ENCODE measurements around the gene FMN1. TPM values are rescaled to one million over a fixed set of nuclear protein-coding genes. Genes with fewer than 3 reads are reported as not detected.
A peak's percentile ranks its signal among the peaks of the same experiment; 100 is the strongest.

FMN1 gene
- total RNA-seq, 1 experiment from 2014 or later, result 1.4 TPM

DNA sequence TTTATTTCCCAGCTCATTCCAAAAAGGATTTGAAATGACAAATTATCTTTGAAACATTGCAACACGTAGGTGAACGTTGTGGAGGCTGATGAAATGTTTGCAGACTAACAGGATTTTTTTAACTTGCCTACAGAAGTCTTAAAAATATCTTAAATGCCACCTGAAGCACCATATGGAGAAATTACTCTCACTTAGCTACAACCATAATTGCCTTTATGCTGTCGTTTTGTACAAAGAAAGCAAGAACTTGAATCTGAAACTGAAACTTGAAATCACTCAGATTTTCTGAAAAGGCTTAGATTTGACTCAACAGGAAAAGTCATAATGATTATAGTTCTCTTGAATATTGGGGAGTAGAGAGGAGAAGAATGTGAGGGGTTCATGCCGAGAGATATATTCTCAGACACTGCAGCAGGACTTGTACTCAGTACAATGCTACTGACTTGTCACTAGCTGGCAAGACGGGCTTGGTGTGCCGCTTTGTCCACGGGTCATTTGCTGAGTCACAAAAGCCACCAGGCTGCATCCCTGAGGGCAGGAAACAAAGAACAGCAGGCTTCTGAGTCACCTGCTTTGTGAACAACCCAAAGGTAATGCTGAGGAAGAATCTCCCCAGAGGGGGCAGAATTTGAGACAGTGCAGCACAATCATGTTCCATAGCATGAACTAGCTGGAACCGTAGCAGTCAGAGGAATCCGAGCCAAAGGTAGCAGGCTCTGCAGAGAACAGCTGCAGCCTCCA, 7.1 kb upstream of the FMN1 start:
- DNase-seq (ENCODE audit: low read depth), result peak; percentile 90
- in situ Hi-C loops (cut with HindIII; ENCODE audit: low pct_unique_long_range_greater_than_20kb, low sequenced_read_pairs), result no loop called here

DNA sequence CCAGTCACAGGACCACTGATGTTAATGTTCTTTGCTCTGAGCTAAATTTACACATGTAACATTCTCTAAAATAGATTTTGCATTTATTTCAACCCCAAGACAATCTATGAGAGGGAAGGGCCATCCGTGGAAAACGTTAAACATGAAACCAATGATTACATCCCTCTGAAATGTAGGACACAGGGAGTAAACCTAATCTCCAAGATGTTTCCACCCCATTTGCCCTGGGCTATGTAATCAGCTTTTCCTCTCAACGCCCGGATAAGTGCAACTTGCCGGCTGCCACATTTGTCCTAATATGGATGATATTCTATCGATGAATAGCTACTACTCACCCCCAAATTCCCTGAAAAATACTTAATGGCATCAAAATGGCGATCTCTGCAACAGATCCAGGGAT, 6.4 kb upstream of the FMN1 start:
- in situ Hi-C loops (cut with HindIII; ENCODE audit: low pct_unique_long_range_greater_than_20kb, low sequenced_read_pairs), result no loop called here
- DNase-seq (ENCODE audit: low read depth), result peak; percentile 32

DNA sequence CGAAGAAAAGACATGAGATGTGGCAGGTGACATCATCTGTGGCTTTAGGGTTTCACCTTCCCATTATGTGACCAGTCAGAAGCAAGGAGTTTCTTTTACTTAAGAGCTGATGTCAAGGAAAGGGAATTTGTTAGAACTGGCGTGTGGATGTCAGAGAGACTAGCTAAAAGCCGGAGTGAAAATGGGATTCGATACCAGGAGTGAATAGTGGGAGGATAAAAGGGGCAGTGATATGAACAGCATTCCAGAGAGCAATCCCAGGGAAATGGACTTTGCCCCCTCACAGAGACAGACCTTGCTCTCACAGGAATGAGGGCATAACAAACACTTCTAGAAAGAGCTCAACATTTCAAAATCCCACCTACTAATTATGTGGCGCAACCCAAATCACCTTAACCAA, 5.9 kb upstream of the FMN1 start:
- DNase-seq (ENCODE audit: low read depth), result peak; percentile 47
- in situ Hi-C loops (cut with HindIII; ENCODE audit: low pct_unique_long_range_greater_than_20kb, low sequenced_read_pairs), result no loop called here

DNA sequence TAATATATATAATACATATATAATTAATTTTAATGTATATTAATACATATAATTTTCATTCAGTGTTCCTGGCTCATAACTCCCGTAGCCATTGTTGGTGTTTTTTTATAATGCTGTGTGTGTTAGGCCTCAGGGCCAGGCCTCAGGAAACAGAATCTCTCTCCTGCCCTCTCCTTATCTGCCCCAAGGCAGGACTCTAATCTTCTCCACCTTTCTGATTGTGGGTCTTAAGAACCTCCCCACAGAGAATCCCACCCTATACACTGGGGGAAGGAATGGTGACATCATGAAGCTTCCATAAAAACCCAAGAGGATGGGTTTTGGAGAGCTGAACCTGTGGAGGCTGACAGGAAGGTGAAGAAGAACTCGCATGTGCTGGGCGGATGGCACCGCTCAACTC, 4.0 kb upstream of the FMN1 start:
- no peak for DNase-seq (ENCODE audit: low read depth)
- in situ Hi-C loops (cut with HindIII; ENCODE audit: low pct_unique_long_range_greater_than_20kb, low sequenced_read_pairs), result no loop called here

DNA sequence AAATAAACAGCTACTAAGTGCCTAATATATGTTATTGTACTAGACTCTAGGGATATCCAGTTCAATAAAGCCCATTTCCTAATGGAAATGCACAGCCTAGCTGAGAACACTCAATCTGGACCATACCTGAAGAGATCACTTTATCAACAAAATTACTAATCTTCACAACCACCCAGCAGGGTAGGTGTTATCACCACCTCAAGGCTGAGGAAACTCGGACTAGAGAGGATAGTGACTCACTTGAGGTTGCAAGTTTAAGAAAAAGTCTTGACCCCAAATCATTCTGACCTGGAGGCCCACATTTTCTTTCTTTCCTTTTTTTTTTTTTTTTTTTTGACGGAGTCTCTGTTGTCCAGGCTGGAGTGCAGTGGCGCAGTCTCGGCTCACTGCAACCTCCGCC, 3.1 kb upstream of the FMN1 start:
- in situ Hi-C loops (cut with HindIII; ENCODE audit: low pct_unique_long_range_greater_than_20kb, low sequenced_read_pairs), result no loop called here
- DNase-seq (ENCODE audit: low read depth), result no peak

DNA sequence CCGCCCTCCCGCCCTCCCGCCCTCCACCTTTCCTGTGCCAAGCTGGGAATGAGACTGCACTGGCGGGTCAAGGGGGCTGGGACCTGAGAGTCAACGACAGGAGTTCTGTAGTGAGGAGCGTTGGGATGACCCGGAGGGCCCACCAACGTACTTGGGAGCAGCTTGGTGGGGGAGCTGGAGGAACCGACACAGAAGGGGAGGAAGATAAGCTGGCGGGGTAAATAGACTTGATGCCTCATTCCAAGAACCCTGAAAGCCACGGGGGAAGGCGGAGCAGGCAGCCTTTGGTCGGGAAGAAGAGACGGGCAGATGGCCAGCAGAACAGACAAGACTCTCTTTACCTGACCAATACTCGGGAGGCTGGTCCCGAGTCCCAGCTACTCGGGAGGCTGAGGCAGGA, 277 bp downstream of the FMN1 start:
- no peak for DNase-seq (ENCODE audit: low read depth)
- in situ Hi-C loops (cut with HindIII; ENCODE audit: low pct_unique_long_range_greater_than_20kb, low sequenced_read_pairs), result no loop called here

DNA sequence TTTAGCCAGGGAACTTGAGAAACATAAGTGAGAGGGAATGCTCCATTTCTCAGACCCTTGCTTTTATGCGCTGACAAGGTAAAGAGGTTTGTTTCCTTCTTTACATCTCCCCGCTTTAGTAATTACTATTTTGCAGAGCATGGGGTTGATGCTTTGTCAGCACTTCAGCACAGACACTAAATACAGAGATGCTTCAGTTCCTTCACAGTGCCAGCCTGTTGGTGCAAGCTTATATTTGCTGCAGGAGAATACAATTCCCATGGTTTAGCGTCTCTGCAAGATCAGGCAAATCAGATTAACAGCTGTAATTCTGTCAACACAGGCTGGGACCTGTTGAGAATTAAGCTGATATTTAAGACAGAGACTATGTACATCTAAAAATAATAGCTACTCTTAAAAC, 2.9 kb downstream of the FMN1 start:
- in situ Hi-C loops (cut with HindIII; ENCODE audit: low pct_unique_long_range_greater_than_20kb, low sequenced_read_pairs), result no loop called here
- no peak for DNase-seq (ENCODE audit: low read depth)

DNA sequence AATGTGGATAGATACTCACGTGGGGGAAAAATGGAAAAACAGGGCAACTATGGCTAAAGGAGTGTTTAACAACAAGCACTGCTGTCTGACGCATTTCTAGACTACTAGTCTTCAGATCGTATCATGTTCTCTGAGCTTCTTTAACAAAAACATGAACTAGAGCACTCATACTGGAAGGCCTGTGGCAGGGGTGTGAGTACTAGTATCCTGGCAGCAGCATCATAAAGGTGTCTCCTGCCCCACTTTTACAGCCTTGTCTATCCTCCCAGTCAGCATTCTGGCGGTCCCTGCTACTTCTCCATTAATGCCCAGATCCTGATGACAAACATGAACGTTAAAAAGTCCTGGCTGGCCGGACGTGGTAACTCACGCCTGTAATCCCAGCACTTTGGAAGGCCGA, 4.0 kb downstream of the FMN1 start:
- in situ Hi-C loops (cut with HindIII; ENCODE audit: low pct_unique_long_range_greater_than_20kb, low sequenced_read_pairs), result no loop called here

DNA sequence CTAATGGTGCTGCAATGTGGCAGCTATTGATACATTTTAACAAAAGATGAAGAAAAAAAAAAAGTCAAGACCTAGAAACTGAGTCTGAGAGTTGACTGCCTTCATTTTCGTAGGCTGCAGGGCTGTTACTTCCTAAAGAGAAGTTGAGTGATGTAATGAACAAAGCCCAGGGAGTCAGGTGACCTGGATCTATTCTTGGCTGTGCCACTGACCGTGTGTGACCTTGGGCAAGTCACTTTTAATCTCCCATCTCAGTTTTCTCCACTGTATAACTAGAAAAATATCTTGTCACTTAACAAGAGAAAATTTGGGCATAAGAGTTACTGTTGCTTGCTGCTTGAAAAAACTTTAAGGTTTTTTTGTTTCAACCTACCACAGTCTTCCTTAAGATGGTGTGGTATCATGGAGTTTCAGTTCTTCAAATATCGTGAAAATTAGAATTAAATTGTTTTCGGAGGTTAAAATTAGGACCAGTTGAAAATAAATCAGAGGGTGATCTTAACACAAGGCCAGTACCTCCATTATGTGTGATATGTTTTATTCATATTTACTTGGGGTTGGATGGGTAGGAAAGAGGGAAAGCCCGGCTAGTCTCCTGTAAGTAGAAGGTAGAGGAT, 5.8 kb downstream of the FMN1 start:
- in situ Hi-C loops (cut with HindIII; ENCODE audit: low pct_unique_long_range_greater_than_20kb, low sequenced_read_pairs), result no loop called here
- DNase-seq (ENCODE audit: low read depth), result no peak

More for the DNA sequence above, 4.0 kb downstream of the FMN1 start:
- DNase-seq (ENCODE audit: low read depth), result no peak

DNA sequence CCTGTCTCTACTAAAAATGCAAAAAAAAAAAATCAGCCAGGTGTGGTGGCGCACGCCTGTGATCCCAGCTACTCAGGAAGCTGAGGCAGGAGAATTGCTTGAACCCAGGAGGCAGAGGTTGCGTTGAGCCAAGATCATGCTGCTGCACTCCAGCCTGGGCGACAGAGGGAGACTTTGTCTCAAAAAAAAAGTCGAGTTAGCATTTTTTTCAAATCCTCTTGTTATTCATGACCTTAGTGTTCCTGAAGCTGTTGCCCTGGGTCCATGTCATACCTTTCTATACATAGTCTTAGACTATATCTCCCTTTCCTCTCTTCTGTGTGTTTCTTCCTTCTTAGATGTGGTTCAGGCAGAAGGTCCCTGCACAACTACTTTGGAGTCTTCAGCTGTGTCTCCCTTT, 6.4 kb downstream of the FMN1 start:
- no peak for DNase-seq (ENCODE audit: low read depth)
- in situ Hi-C loops (cut with HindIII; ENCODE audit: low pct_unique_long_range_greater_than_20kb, low sequenced_read_pairs), result no loop called here

DNA sequence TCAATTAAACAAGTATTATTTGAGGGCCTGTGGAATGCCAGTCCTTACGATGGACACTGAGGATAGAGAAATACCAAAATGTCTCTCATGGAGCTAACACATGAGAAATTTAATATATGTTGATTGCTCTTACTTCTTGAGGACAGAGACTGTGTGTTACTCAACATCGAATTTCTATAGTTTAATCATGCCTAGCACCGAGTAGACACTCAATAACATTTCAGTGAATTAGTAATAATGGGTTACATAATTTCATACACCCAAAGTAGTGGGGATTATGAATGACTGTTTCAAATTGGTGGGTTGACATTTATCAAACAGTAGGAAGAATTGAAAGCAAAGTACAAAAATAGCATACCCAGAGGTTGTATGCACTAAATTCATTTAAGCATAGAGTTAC, 11.2 kb downstream of the FMN1 start:
- in situ Hi-C loops (cut with HindIII; ENCODE audit: low pct_unique_long_range_greater_than_20kb, low sequenced_read_pairs), result no loop called here
- no peak for DNase-seq (ENCODE audit: low read depth)

DNA sequence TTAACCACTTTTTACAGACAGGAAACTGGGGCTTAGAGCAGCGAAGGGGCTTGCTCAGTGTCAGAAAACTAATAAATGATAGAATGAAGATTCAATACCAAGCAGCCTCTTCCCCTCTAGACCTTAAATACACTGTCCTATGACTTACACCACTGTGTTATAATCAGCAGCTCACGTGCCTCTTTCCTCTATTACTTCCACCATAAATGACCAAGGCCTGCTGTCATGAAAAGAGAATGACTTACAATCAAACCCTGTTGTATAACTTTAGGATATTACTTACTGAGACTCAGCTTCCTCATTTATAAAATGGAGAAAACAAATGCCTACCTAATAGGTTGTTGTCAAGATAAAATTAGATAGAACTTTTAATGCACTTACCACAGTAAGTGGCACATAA, 11.6 kb downstream of the FMN1 start:
- DNase-seq (ENCODE audit: low read depth), result no peak
- in situ Hi-C loops (cut with HindIII; ENCODE audit: low pct_unique_long_range_greater_than_20kb, low sequenced_read_pairs), result no loop called here

DNA sequence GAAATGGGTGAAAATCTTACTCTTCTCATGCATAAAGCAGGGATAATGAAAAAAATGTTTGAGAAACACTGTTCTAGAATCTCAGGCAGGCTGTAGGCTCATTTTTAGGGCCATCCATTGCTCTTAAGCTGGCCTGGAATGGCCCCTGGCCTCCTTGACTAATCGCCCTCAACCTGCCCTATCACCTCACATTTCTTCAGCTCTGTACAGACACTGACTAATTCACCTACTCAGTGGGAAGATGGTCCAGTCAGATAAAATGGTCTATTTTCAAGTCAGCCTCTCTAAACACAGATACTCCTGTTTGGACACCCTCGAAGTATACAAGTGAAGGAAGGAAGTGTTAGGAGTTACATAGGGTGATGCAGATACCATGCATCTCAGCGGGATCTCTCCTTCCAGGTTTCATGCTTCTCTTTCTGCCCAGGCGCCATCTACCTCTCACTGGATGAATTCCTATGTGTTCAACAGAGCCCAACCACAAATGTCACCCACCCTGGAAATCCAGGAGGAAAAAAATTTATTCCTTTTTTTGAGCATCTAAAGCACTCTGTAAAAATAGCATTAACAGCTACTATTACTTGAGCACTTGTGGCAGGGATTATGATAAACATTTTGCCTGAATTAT, 12.1 kb downstream of the FMN1 start:
- no peak for DNase-seq (ENCODE audit: low read depth)
- in situ Hi-C loops (cut with HindIII; ENCODE audit: low pct_unique_long_range_greater_than_20kb, low sequenced_read_pairs), result no loop called here

DNA sequence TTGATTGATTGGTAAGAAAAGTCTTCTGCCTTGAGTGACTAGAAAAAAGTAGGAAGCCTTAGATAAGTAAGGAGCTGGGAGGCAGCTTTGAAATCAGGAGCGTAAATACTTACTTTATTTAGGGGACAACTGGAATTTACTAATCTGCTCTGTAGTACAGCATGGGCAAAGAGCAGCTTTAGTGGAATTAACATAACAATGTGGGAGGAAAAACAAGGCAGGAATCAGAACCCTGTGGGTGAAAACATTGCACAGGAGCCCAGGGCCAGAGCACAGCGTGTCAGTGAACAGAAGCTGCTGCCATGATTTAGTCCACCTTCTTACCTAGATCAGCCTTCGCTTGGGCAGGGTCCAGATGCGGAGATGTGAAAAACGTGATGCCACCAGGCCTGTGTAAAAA, 14.6 kb downstream of the FMN1 start:
- DNase-seq (ENCODE audit: low read depth), result no peak
- in situ Hi-C loops (cut with HindIII; ENCODE audit: low pct_unique_long_range_greater_than_20kb, low sequenced_read_pairs), result no loop called here

DNA sequence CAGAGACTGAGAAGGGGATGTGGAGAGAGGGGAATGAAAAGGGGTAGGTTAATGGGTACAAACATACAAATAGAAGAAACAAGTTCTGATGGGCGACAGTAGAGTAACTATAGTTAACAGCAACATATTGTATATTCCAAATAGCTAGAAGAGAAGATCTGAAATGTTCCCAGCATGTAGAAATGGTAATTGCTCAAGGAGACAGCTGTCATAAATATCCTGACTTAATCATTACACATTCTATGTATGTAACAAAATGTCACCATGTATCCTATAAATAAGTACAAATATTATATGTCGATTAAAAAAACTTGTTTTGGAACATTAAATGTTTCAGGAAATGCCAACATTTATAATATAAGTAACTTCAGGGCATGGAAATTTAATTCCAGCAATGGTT, 23.3 kb downstream of the FMN1 start:
- no peak for DNase-seq (ENCODE audit: low read depth)
- in situ Hi-C loops (cut with HindIII; ENCODE audit: low pct_unique_long_range_greater_than_20kb, low sequenced_read_pairs), result no loop called here

DNA sequence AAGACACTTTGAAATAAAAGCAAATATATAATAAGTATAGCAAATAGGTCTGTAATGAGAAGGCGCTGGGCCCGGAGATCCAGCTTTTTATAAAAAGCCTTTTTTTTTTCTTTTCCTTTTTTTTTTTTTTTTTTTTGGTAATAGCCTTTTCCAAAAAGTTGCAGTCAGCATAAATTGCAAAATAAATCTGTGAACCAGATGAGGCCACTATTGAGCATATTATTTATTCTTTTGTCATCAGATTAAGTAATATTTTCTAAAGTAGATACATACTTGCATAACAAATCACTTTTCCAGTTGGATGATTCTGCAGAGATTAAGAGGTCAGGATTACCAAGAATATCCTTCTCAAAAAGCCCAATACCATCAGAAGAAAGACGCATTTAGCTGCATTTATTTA, 24.9 kb downstream of the FMN1 start:
- DNase-seq (ENCODE audit: low read depth), result no peak
- in situ Hi-C loops (cut with HindIII; ENCODE audit: low pct_unique_long_range_greater_than_20kb, low sequenced_read_pairs), result no loop called here

DNA sequence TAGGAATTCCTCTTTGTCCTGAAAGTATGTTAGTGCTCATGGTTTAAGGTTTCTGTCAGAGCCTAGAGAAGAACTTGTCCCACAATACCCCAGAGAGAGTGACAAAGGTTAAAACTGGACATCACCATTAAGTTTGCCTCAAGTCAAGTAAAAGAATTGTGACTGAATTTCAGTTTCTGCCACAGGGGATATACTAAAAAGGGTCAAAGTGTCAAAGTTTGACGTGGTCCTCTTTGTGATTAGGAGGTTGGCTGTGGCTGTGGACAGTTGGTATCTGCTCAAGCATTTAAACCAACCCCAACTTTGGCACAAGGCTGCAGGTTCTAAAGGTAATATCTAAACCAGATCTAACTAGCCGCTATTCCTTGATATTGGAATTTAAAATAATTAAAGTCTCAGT, 26.1 kb downstream of the FMN1 start:
- in situ Hi-C loops (cut with HindIII; ENCODE audit: low pct_unique_long_range_greater_than_20kb, low sequenced_read_pairs), result no loop called here
- no peak for DNase-seq (ENCODE audit: low read depth)

DNA sequence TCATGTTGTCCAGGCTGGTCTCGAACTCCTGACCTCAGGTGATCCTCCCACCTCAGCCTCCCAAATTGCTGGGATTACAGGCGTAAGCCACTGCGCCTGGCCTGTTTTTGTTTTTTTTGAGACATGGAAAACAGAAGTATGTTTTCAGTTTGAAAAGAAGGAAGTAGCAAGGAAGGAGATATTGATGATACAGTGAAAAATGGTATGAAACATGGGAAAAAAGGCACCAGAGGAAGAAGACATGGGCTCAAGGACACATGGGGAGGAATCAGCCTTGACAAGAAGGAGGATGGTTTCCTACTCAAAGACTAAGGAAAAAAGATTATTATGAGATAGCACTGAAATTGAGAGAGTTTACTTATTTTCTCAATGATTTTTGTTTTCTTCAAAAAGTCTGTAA, 30.7 kb downstream of the FMN1 start:
- DNase-seq (ENCODE audit: low read depth), result no peak
- in situ Hi-C loops (cut with HindIII; ENCODE audit: low pct_unique_long_range_greater_than_20kb, low sequenced_read_pairs), result no loop called here

DNA sequence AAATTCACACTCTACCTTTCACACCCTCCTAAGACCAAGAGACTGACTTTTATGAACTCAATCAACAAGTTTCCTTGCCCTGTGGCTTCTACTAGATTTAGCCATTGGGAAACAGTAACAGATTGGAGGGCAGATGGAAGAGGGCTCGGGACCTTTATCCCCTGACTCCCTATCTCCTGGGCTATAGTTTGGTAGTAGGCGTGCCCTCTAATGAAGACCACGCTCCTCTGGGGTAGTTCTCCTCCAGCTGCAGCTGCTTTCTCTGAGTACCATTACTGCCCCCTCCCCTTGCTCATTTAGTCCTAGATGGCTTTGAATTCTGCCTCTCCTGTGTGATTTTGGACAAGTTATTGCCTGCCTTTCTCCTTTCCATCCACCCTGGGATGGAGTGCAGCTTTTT, 33.3 kb downstream of the FMN1 start:
- no peak for DNase-seq (ENCODE audit: low read depth)
- in situ Hi-C loops (cut with HindIII; ENCODE audit: low pct_unique_long_range_greater_than_20kb, low sequenced_read_pairs), result no loop called here

Data from Caki2 (cell line).